GM18858 (cell line): Measurements from ENCODE around the gene EFNA3.

Experiments
- ATAC-seq: cut with Tn5 transposase; IDR thresholded peaks from one replicate; pipeline ENCODE4 v1.9.1; 2021; ENCODE audit not compliant: unreplicated experiment

The EFNA3 gene

DNA sequence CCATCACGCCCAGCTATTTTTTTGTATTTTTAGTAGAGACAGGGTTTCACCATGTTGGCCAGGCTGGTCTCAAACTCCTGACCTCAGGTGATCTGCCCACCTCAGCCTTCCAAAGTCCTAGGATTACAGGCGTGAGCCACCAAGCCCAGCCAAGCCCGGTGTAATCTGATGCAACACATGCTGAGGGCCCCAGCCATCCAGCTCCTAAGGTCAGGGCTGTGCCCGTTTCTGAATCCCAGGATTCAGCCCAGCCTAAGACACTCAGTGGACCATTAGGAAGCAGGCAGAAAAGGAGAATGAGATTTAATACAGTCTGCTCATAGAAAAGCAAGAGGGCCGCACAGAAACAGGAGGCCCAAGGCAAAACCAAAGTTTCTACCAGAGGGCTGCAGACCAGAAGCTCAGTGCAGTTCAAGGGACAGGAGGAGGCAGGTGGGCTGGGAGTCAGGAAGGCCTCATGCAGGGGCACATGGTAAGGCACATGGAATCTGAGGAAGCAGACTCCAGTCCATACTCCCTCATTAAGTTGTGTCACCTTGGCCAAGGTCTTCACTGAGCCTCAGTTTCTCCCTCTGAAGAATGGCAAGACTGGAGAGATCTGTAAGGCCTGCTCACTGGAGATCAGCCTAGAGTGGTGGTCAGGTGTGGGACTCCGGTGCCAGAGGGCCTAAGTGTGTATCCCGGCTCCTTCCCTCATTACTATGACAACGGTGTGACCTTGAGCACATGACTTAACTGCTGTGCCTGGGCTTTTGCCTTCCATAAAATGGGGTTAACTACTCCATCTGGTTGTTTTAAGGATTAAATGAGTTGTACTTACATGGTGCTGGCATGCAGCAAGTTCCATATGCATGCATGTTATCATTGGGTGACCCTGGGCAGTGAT is 29.9 kb upstream of the EFNA3 start:
- ATAC-seq = no peak

DNA sequence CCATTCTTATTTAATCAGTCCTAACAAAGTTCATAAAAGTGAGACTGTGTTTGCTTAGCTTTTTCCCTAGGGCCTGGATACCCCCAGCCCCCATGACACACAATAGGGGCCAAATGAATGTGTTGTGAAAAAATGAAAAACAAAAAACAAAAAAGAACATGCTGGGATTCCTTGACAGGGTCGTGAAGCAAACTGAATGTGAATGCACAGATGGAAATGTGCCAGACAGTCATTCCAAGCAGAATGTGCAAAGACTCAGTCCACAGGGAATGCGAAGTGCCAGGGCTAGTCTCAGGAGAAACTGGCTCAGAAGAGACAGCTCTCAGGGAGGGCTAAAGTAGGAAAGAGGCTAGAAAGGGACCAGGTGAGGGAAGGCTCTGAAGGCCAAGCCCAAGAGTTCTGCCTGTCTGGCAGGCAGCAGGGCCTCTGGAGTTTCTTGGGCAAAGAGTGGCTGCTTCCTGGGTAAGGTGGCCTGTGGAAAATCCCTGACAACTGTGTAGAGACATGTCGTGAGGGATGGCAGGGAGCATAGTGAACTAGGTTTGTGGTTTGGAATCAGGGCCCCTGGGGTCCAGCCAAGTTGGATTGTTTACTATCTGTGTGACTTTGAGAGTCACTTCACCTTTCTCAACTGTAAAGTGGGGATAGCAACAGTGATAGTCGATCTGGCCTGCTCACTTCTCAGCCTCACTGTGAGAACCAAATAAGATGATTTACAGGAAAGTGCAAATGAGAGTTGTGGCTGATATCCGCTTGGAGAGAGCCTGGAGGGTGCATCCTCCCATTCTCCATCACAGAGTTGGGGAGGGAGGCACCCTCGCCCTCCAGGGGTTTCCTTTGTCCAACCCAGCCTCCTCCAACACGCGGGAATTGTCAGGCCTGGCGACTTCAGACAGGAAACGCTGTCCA is 28.7 kb upstream of the EFNA3 start:
- no peak for ATAC-seq

- no peak for ATAC-seq
Measured at GRCh38 chr1:155050560-155051341, 27.9 kb upstream of the EFNA3 start, which contains the start of gene ADAM15. TSS of gene ADAM15 (plus strand) at chr1:155051316. CDS start at chr1:155051387, 71 bp downstream.

DNA sequence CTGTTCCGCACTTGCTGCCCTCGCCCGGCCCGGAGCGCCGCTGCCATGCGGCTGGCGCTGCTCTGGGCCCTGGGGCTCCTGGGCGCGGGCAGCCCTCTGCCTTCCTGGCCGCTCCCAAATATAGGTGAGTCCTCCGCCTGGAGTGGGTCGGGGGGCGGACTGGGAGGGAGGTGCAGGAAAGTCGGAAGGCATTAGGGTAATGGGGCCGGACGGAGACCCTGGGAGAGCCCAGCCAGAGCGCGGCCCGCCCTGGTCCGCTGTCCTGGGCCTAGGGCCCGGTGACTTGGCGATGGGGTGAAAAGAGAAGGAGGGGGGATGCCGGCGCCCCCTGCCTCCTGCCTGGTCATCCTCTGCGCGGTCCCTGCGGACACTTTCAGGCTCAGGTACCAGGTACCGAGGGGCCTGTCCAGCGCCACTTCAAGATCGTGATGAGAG is 27.3 kb upstream of the EFNA3 start:
- no peak for ATAC-seq

GRCh38 chr1:155051777-155052398 is 26.7 kb upstream of the EFNA3 start:
- no peak for ATAC-seq

GRCh38 chr1:155052439-155053395 is 25.9 kb upstream of the EFNA3 start:
- no peak for ATAC-seq

- no peak for ATAC-seq
Measured at GRCh38 chr1:155053531-155054105, 25.0 kb upstream of the EFNA3 start.

- no peak for ATAC-seq
Measured at GRCh38 chr1:155057104-155057503, 21.5 kb upstream of the EFNA3 start.

- ATAC-seq = no peak
Measured at GRCh38 chr1:155057788-155058211, 20.8 kb upstream of the EFNA3 start.

DNA sequence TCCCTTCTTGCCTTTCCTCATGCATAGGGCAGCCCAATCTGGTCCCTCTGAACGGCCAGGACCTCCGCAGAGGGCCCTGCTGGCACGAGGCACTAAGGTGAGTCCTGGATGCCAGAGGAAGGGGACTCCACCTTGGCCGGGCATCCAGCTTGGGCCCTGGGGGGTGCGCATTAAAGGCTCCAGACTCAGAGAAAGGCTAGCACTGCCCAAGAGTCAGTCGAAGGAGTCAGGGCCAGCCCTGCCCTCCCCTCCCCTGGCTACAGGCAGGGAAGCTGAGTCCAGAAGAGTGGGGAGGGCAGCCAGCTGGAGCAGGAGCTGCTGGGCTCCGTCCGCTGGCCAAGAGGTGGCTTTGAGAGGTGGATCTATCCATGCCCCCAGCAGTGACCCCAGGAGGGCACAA is 17.9 kb upstream of the EFNA3 start:
- no peak for ATAC-seq

GRCh38 chr1:155061381-155062150 is 17.1 kb upstream of the EFNA3 start:
- peak; percentile 36 for ATAC-seq

DNA sequence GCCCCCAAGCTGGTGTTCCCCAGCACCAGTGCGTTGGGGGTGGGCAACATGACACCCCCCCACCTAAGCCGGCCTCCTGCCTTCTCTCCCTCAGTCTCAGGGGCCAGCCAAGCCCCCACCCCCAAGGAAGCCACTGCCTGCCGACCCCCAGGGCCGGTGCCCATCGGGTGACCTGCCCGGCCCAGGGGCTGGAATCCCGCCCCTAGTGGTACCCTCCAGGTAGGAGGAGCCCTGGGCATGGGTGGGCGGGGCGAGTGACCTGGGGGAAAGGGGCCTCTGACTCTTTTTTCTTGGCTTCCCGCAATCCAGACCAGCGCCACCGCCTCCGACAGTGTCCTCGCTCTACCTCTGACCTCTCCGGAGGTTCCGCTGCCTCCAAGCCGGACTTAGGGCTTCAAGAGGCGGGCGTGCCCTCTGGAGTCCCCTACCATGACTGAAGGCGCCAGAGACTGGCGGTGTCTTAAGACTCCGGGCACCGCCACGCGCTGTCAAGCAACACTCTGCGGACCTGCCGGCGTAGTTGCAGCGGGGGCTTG is 16.4 kb upstream of the EFNA3 start:
- no peak for ATAC-seq

DNA sequence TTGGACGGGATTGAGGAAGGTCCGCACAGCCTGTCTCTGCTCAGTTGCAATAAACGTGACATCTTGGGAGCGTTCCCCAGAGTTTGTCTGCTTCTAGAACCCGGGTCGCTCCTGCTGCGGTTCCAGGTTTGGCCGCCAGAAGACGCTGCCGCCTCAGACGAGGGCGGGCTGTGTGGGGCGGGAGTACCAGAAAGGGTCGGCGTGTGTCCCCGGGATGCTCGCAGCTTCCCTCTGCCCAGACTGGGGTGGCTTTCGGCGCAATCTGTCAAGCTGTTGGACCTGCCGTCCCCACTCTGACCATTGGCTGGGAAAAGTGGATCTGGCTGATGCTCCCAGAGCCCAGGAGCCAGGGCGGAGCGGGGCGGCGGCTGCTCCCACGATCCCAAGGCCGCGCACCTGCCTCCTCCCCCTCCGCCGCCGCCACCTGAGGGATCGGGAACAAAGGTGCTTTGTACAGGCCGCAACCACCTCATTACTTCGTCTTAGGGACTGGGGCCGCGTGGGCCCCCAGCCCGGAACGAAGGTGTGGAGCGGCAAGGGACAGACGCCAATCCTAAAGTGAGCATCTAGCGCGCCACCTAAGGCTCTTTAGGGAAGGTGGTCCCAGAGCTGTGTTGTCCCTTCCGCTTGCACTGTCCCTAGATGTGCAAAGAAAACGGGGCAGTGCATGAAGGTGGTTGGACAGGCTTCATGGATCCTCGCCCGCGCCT is 15.8 kb upstream of the EFNA3 start:
- no peak for ATAC-seq

DNA sequence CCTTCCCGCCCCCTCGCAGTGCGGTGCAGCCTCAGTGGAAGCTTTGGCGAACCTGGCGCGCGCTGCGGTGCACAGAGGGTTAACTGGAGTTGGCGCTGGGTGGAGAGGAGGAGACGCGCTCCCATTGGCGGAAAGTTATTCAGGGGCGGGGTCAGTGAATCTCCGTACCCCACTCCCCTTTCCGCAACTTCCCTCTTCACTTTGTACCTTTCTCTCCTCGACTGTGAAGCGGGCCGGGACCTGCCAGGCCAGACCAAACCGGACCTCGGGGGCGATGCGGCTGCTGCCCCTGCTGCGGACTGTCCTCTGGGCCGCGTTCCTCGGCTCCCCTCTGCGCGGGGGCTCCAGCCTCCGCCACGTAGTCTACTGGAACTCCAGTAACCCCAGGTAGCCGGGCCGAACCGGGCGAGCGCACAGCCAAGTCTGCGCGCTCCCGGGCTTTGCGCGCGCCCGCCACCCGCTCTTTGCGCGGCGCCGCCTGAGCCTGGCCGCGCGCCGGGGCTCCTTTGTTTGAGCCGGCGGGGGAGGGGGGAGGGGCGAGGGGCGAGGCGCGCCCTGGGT is 15.0 kb upstream of the EFNA3 start, which contains the start of gene EFNA4:
Gene EFNA4 (plus strand): TSS at position 191 of the 561 bp plus-strand sequence. CDS start 84 bp downstream, at position 275.
- peak; percentile 44 for ATAC-seq

- ATAC-seq = no peak
Measured at GRCh38 chr1:155064111-155064831, 14.4 kb upstream of the EFNA3 start.

DNA sequence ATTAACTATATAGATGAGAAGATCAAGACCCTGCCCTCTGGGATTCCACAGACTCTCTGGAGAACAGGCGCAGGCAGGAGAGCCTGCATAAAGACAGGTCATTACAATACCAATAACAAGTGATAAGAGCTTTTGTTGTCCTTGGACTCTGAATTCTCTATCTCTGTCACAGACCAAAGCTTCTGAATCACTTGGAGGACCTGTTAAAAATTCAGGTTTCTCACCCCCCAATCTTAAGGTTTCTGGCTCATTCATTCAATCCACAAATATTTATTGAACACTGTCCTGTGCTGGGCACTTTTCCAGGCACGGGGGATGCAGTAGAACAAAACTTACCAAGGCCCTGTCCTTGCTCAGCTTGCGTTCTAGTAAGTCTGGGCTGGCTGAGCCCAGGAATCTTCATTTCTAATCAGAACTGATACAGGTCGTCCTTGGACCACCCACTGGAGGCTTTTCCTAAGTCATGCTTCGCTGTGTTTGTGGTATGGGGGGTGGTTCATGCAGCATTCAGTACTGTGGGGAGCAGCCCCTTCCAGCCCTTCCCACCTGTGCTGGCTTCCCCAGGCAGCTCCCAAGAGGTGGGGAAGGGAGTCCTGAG is 13.7 kb upstream of the EFNA3 start:
- ATAC-seq = no peak
